H1 (cell line): ENCODE data around the gene DDR1. TPM values are rescaled to one million over a fixed set of nuclear protein-coding genes. Genes with fewer than 3 reads are reported as not detected.

ENCODE experiments used
- CTCF ChIA-PET: fragments of 300-600 bp; sonication (Branson Sonifier 250); formaldehyde crosslinking; loops from one replicate; lab custom pipeline; 2021; ENCODE audit not compliant: partially characterized antibody; lab: Charles Lee
- POLR2A ChIA-PET: fragments of 300-600 bp; sonication (Branson Sonifier 250); formaldehyde crosslinking; loops from one replicate; lab custom pipeline; 2021; ENCODE audit warnings: inconsistent platforms; ENCODE audit not compliant: partially characterized antibody; lab: Charles Lee
- DNase-seq, 2 experiments: peaks; one replicate each; pipeline versions ENCODE4 v3.0.0 to v3.0.0-alpha.2; 2010 to 2022; ENCODE audit warnings: low spot score in 2 of 2, low read depth in 1 of 2, mixed read lengths in 1 of 2
- FAIRE-seq: peaks from 2 replicates; lab custom pipeline; 2011; peaks lifted over from hg19 to GRCh38; lab: Jason Lieb, UNC
- H2AFZ ChIP-seq: 2 replicates; pipeline ENCODE4 v1.8.1; 2012; ENCODE audit warnings: low read length, inconsistent platforms
- H2AK5ac ChIP-seq: 2 replicates; pipeline ENCODE4 v1.6.1; 2013; ENCODE audit warnings: low read depth, low read length
- H2BK120ac ChIP-seq: replicated peaks from 2 replicates; pipeline ENCODE3; 2013; ENCODE audit warnings: low read depth, low read length, inconsistent platforms
- H2BK12ac ChIP-seq: 2 replicates; pipeline ENCODE4 v1.6.1; 2013; ENCODE audit warnings: low read depth, low read length
- H2BK15ac ChIP-seq: 2 replicates; pipeline ENCODE4 v1.6.1; 2013; ENCODE audit warnings: low read length
- H2BK20ac ChIP-seq: 2 replicates; pipeline ENCODE4 v1.6.1; 2013; ENCODE audit warnings: low read length
- H2BK5ac ChIP-seq: 2 replicates; pipeline ENCODE4 v1.6.1; 2013; ENCODE audit warnings: low read depth, low read length
- H3K14ac ChIP-seq: 2 replicates; pipeline ENCODE4 v1.6.1; 2013; ENCODE audit warnings: inconsistent platforms; ENCODE audit not compliant: insufficient read length
- H3K18ac ChIP-seq: 2 replicates; pipeline ENCODE4 v1.6.1; 2013; ENCODE audit warnings: low read length; ENCODE audit errors: extremely low read depth
- H3K23ac ChIP-seq: 2 replicates; pipeline ENCODE4 v1.6.1; 2013; ENCODE audit warnings: inconsistent platforms; ENCODE audit not compliant: insufficient read length
- H3K23me2 ChIP-seq: 2 replicates; pipeline ENCODE4 v1.6.1; 2013; ENCODE audit warnings: low read depth, low read length
- H3K27ac ChIP-seq: 2 replicates; pipeline ENCODE4 v1.6.1; 2011; ENCODE audit warnings: low read depth, low read length, inconsistent platforms
- H3K27me3 ChIP-seq, 4 experiments: replicated peaks in 1 of 4; 1 replicate in 1 of 4; 2 replicates in 3 of 4; pipeline versions ENCODE4 v1.6.1 to v1.8.1; 2011 to 2013; ENCODE audit warnings: low read length in 3 of 4, mild to moderate bottlenecking in 3 of 4, inconsistent platforms in 2 of 4, mixed read lengths in 2 of 4, moderate library complexity in 1 of 4; ENCODE audit not compliant: control insufficient read depth in 3 of 4, insufficient read depth in 3 of 4; ENCODE audit errors: extremely low read depth in 1 of 4
- H3K36me3 ChIP-seq, 4 experiments: 2 replicates each; pipeline versions ENCODE4 v1.6.1 to v1.8.1; 2011 to 2013; ENCODE audit warnings: mild to moderate bottlenecking in 4 of 4, low read length in 3 of 4, moderate library complexity in 2 of 4, control low read depth in 1 of 4, inconsistent platforms in 1 of 4; ENCODE audit not compliant: insufficient read depth in 4 of 4, control insufficient read depth in 2 of 4
- H3K4ac ChIP-seq: replicated peaks from 2 replicates; pipeline ENCODE3; 2013; ENCODE audit warnings: low read length, low read depth, mixed read lengths, inconsistent platforms; ENCODE audit not compliant: insufficient read length
- H3K4me1 ChIP-seq, 4 experiments: replicated peaks in 1 of 4; 1 replicate in 1 of 4; 2 replicates in 3 of 4; pipeline versions ENCODE4 v1.6.1 to v1.8.1; 2011 to 2013; ENCODE audit warnings: low read length in 3 of 4, inconsistent platforms in 2 of 4, mixed read lengths in 1 of 4; ENCODE audit not compliant: insufficient read depth in 4 of 4, control insufficient read depth in 3 of 4
- H3K4me2 ChIP-seq, 2 experiments: 2 replicates each; pipeline versions ENCODE4 v1.6.1 to v1.8.1; 2011 to 2013; ENCODE audit warnings: low read depth in 2 of 2, low read length in 2 of 2, control low read depth in 1 of 2, inconsistent platforms in 1 of 2, mild to moderate bottlenecking in 1 of 2; ENCODE audit not compliant: insufficient read depth in 1 of 2
- H3K4me3 ChIP-seq, 4 experiments: fragments of 200-600, 300-600 bp in 1 of 4; sonication (generic), shearing (Covaris generic), sonication (Bioruptor Twin) in 1 of 4; 2 replicates each; pipeline versions ENCODE4 v1.5.1 to v1.8.1; 2011 to 2016; ENCODE audit warnings: low read length in 4 of 4, low read depth in 3 of 4, control low read depth in 2 of 4, inconsistent platforms in 2 of 4, mild to moderate bottlenecking in 2 of 4, mixed read lengths in 1 of 4, moderate library complexity in 1 of 4; ENCODE audit not compliant: insufficient read depth in 2 of 4; ENCODE audit errors: extremely low read depth in 1 of 4
- H3K56ac ChIP-seq: replicated peaks from 2 replicates; pipeline ENCODE3; 2013; ENCODE audit warnings: low read depth, mild to moderate bottlenecking, mixed read lengths, low read length, inconsistent platforms; ENCODE audit not compliant: insufficient read length
- H3K79me1 ChIP-seq: 2 replicates; pipeline ENCODE4 v1.6.1; 2013; ENCODE audit warnings: low read depth, low read length, control low read depth
- H3K79me2 ChIP-seq, 2 experiments: 2 replicates each; pipeline versions ENCODE4 v1.6.1 to v1.8.1; 2012 to 2013; ENCODE audit warnings: low read length in 2 of 2, mild to moderate bottlenecking in 2 of 2, inconsistent platforms in 1 of 2; ENCODE audit not compliant: insufficient read depth in 2 of 2, control insufficient read depth in 1 of 2
- H3K9ac ChIP-seq, 4 experiments: replicated peaks in 1 of 4; 1 replicate in 1 of 4; 2 replicates in 3 of 4; pipeline versions ENCODE4 v1.6.1 to v1.8.1; 2011 to 2013; ENCODE audit warnings: low read depth in 3 of 4, low read length in 3 of 4, control low read depth in 2 of 4, mild to moderate bottlenecking in 2 of 4, moderate library complexity in 2 of 4, inconsistent platforms in 1 of 4; ENCODE audit errors: extremely low read depth in 1 of 4
- H3K9me3 ChIP-seq, 2 experiments: 2 replicates each; pipeline versions ENCODE4 v1.6.1 to v1.8.1; 2012 to 2013; ENCODE audit warnings: mild to moderate bottlenecking in 2 of 2, moderate library complexity in 2 of 2, control low read depth in 1 of 2, inconsistent platforms in 1 of 2, low read depth in 1 of 2, low read length in 1 of 2, mixed read lengths in 1 of 2; ENCODE audit not compliant: insufficient read depth in 2 of 2
- H4K20me1 ChIP-seq, 2 experiments: replicated peaks in 1 of 2; 2 replicates each; pipeline versions ENCODE3 to v1.8.1; 2011 to 2013; ENCODE audit warnings: inconsistent platforms in 2 of 2, low read length in 2 of 2, mild to moderate bottlenecking in 1 of 2; ENCODE audit not compliant: insufficient read depth in 2 of 2, control insufficient read depth in 1 of 2
- H4K5ac ChIP-seq: 2 replicates; pipeline ENCODE4 v1.6.1; 2013; ENCODE audit warnings: low read length, low read depth, mixed read lengths, inconsistent platforms; ENCODE audit not compliant: insufficient read length
- H4K8ac ChIP-seq: 2 replicates; pipeline ENCODE4 v1.8.0; 2013; ENCODE audit warnings: mild to moderate bottlenecking, moderate library complexity, low read length, inconsistent platforms; ENCODE audit not compliant: insufficient read depth; ENCODE audit errors: extremely low read depth
- H4K91ac ChIP-seq: replicated peaks from 2 replicates; pipeline ENCODE3; 2013; ENCODE audit warnings: low read length, mixed read lengths, inconsistent platforms; ENCODE audit not compliant: insufficient read length
- BACH1 ChIP-seq: IDR thresholded peaks from 2 replicates; pipeline ENCODE4 v1.6.1; 2012; ENCODE audit warnings: low read length, improper control_type of control experiment
- E2F6 ChIP-seq: IDR thresholded peaks from 2 replicates; pipeline ENCODE4 v1.6.1; 2012; ENCODE audit warnings: inconsistent platforms
- GABPA ChIP-seq: IDR thresholded peaks from 2 replicates; pipeline ENCODE4 v1.6.1; 2011; ENCODE audit warnings: mild to moderate bottlenecking, low read length, moderate library complexity, borderline replicate concordance; ENCODE audit not compliant: insufficient read depth
- HDAC2 ChIP-seq, 2 experiments: fragments of 300-600 bp in 1 of 2; sonication (generic) in 1 of 2; IDR thresholded peaks; 2 replicates each; pipeline ENCODE4 v1.6.1; 2011 to 2012; ENCODE audit warnings: low read depth in 2 of 2, low read length in 2 of 2, mild to moderate bottlenecking in 2 of 2, moderate library complexity in 2 of 2, borderline replicate concordance in 1 of 2, inconsistent platforms in 1 of 2
- JUND ChIP-seq: IDR thresholded peaks from 2 replicates; pipeline ENCODE4 v1.6.1; 2011; ENCODE audit warnings: mild to moderate bottlenecking, improper control_type of control experiment, low read length
- KDM1A ChIP-seq: fragments of 200-600, 300-600 bp; sonication (generic); IDR thresholded peaks from 2 replicates; pipeline ENCODE4 v1.7.1; 2016; ENCODE audit warnings: mild to moderate bottlenecking, low read length, borderline replicate concordance
- POU5F1 ChIP-seq: IDR thresholded peaks from 2 replicates; pipeline ENCODE4 v1.6.1; 2011; ENCODE audit warnings: low read depth, mild to moderate bottlenecking, low read length, moderate library complexity
- RAD21 ChIP-seq, 2 experiments: IDR thresholded peaks in 1 of 2; conservative IDR thresholded peaks in 1 of 2; 2 replicates each; pipeline ENCODE4 v1.6.1; 2011; ENCODE audit warnings: low read depth in 2 of 2, low read length in 2 of 2, improper control_type of control experiment in 1 of 2, inconsistent platforms in 1 of 2, mild to moderate bottlenecking in 1 of 2, moderate library complexity in 1 of 2
- SIX5 ChIP-seq: IDR thresholded peaks from 2 replicates; pipeline ENCODE4 v1.6.1; 2011; ENCODE audit warnings: mild to moderate bottlenecking, low read depth, low read length
- SP1 ChIP-seq: IDR thresholded peaks from 2 replicates; pipeline ENCODE4 v1.6.1; 2011; ENCODE audit warnings: low read depth, low read length
- WGBS, 2 experiments: shearing (Covaris generic) in 1 of 2; methylation state at CpG; one replicate each; pipeline versions ENCODE4 v1.1.6 to v1.1.7; 2013 to 2015; ENCODE audit warnings: low lambda C conversion rate in 2 of 2, mixed read lengths in 2 of 2, inconsistent platforms in 1 of 2, low coverage in 1 of 2, missing lambda C conversion rate in 1 of 2; ENCODE audit not compliant: insufficient replicate concordance in 2 of 2, insufficient coverage in 1 of 2, insufficient read length in 1 of 2; ENCODE audit errors: extremely low coverage in 1 of 2, missing lambda C conversion rate in 1 of 2; 5-methylcytosine and 5-hydroxymethylcytosine counted together
- polyA plus RNA-seq, 7 experiments: library from polyadenylated mRNA; depleted of rRNA in 3 of 7; stranded (reverse) in 5 of 7; unstranded in 2 of 7; fragments of >200 nt in 5 of 7; fragments of 200-250 nt in 2 of 7; gene quantifications; 1 replicate in 5 of 7; 2 replicates in 1 of 7; 4 replicates in 1 of 7; pipeline versions ENCODE4 v1.2.1 to v1.2.3, GENCODE V29; 2011 to 2013; ENCODE audit warnings: missing spikeins in 2 of 7, mixed read lengths in 2 of 7
- total RNA-seq: library from RNA; stranded (reverse); fragmentation: NEBNext Ultra II Directional; extraction: Animal tissue kit (Norgen Biotek cat#: 25700); gene quantifications from 2 replicates; pipeline ENCODE4 v1.2.1, GENCODE V29; 2021

DDR1 gene
- total and polyA plus RNA-seq, 2 of the 8 experiments (the other 6 are each of a cell fraction or from before 2014, with no cell fraction given): 99.4 to 181 TPM

GRCh38 chr6:30854285-30855040, 29.9 kb upstream of the DDR1 start:
- ChIA-PET POLR2A (interaction anchor here (1.1 kb wide), 1 partner anchor 10 kb away, joined by 4 read pairs; no protein-coding TSS in a partner anchor), CTCF (no interaction called here)
- no peak overlapping the region for H4K5ac ChIP-seq
- H3K4me1 ChIP-seq: peaks cover 0 to 3% (median 2%) of the 10 kb centered on the region in 4 experiments; a peak in 2 of 7 replicates
- no peaks in the 10 kb centered on the region for H3K79me2 ChIP-seq
- H4K8ac ChIP-seq: no peak overlapping the region
- no peaks in the 10 kb centered on the region for H3K79me1 ChIP-seq
- no peak overlapping the region for H3K4me2 ChIP-seq
- FAIRE-seq (no peak), DNase-seq (no peak)
- H3K14ac ChIP-seq: no peak overlapping the region
- H3K4ac ChIP-seq: no peak overlapping the region
- 87% methylated on average over 5 of the region's 5 CpGs; no CpG with 5 or more reads in 1 of the 2 experiments for WGBS, 2 experiments
- no peak overlapping the region for H2AFZ ChIP-seq
- H4K91ac ChIP-seq: no peak overlapping the region
- H3K23me2 ChIP-seq: no peaks in the 10 kb centered on the region
- no peak overlapping the region for H2BK5ac ChIP-seq
- H3K56ac ChIP-seq: no peak overlapping the region
- no peak overlapping the region for H3K27ac ChIP-seq
- no peak overlapping the region for H2BK15ac ChIP-seq
- H4K20me1 ChIP-seq: no peaks in the 10 kb centered on the region
- H2BK120ac ChIP-seq: no peak overlapping the region
- H2AK5ac ChIP-seq: no peak overlapping the region
- H3K18ac ChIP-seq: no peak overlapping the region
- H3K4me3 ChIP-seq: no peak overlapping the region
- no peak overlapping the region for H3K9ac ChIP-seq
- H3K23ac ChIP-seq: no peak overlapping the region
- no peaks in the 10 kb centered on the region; a peak in 1 of 8 replicates for H3K36me3 ChIP-seq
- peaks cover 31 to 40% of the 10 kb centered on the region in 2 experiments for H3K9me3 ChIP-seq
- H3K27me3 ChIP-seq: no peaks in the 10 kb centered on the region
- H2BK12ac ChIP-seq: no peak overlapping the region
- no peak overlapping the region for H2BK20ac ChIP-seq
- TF ChIP-seq SIX5 (no peak), E2F6 (no peak), RAD21 (IDR thresholded peaks at IDR 0.05 in 1 of 2, conservative IDR thresholded peaks at IDR 0.05 in 1 of 2; ENCODE audit: low read depth in 2 of 2, low read length in 2 of 2) (no peak), SP1 (no peak), BACH1 (no peak), GABPA (no peak), KDM1A (no peak), HDAC2 (IDR thresholded peaks at IDR 0.05; ENCODE audit: borderline replicate concordance in 1 of 2, low read depth in 2 of 2, low read length in 2 of 2) (no peak), POU5F1 (no peak), JUND (no peak)
